Subcutaneous adipose tissue (tissue), 4 donors: Measurements from ENCODE around the gene FHOD3. TPM values are rescaled to one million over a fixed set of nuclear protein-coding genes. Genes with fewer than 3 reads are reported as not detected.

Experiments
- CTCF ChIP-seq: fragments of 450-650 bp; IDR thresholded peaks from one replicate; pipeline ENCODE4 v1.5.1; 2016; ENCODE audit warnings: low read depth, mild to moderate bottlenecking, control low read depth, antibody characterized with exemption, moderate library complexity
- total RNA-seq, 4 donors: library from RNA; depleted of rRNA; stranded (reverse); fragments of >200 nt; gene quantifications; one replicate each; pipeline ENCODE4 v1.1.0, GENCODE V29; 2016

Gene FHOD3
- total RNA-seq, 4 donors from 2014 or later: 1.5 to 5.4 (median 3.3) TPM

DNA sequence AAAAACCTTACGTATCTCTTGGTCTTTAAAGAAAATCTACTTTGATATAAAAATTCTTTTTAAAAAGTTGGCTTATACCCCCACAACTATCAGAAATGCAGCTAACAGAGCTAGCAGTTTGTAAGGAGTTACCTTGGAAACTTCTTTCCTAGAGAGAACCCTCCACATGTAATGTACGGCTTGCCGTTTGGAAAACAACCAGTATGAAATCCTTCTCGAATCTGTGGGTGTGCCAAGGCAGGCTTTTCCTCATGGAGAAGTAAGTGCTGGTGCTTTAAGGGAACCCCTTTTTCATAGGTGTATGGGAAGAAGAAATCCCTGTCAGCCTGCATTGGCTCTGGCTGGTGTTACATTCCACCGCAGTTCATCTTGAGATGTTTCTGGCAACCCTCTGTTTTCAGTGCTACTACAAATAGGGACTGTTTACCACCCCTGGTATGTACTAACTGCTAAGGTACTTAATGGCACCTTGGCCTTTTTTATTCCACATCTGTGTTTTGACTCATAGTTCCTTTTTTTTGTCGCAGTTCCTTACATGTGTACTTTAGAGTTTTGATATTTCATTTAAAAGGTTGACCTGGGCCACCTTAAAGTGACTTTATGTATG lies 248.4 kb downstream of the FHOD3 start:
- no peak for TF ChIP-seq CTCF

DNA sequence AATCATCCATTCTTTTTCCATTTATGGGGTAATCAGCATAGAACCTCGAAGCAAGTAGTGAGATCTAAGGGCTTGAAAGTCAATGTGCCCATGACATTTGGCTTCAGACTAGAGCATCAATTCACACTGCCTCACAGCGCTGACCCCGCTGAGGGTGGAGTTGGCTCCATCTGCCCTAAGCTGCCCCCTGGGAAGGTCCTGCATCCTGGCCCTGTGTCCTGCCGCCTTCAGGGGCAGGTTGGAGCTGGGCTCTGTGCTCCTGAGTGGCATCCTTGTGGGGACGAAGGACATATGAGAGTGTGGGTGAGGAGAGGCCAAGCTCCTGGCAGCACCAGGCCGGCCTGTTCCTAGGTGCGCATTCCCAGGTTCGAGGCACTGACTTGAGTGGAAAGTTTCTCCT lies 249.4 kb downstream of the FHOD3 start:
- TF ChIP-seq CTCF: no peak

GRCh38 chr18:36547544-36547943 lies 250.0 kb downstream of the FHOD3 start:
- no peak for TF ChIP-seq CTCF

- no peak for TF ChIP-seq CTCF
Observed at GRCh38 chr18:36558234-36558633, 260.7 kb downstream of the FHOD3 start.

DNA sequence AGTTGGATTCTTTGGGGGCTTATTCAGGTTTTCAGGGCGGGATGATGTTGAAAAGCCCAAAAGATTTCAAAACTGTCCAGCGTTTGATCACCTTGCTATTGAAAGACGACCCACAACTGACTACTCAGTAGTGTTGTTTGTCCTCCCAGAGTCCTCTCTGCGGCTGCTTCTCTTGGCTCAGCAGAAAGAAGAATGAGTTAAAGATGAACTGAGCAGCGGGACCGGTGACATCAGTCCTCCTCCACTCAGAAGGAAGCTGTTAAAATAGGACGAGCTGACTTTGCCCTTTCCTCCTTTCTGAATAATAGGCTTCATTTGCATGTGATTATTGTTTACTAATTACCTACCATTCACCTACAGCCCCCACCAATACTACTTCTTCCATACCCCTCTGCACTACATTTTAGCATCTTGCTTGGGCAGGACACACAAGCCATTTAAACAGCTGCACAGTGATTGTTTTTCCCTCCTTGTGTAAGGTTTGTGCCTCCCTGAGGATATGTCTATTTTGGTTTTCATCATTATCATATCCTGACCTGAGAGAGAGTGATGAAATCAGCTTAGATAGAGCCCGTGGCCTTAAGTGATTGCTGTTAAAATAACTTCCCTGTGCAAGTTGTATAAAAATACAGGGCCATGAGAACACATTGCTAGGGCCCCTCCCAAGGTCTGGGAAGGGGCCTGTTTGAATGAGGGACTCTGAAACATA lies 261.8 kb downstream of the FHOD3 start:
- TF ChIP-seq CTCF: no peak

DNA sequence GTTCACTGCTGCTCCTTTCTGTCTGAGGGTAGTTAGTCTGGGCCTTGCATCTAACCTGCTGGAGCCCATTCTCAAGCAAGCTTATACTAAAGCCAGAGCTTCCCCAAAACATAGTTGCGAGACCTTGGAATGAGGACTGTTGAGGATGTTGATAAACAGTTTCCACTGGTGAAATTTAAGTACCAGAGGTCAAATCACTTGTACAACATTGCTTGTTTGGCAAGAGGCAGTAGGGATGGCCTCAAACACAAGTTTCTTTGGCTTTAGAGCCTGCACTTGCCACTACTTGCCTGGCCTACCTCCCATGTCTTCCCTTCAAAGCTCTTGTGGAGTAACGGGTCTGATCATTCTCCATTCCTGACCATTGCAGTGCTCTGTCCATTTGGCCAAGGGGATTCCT lies 262.7 kb downstream of the FHOD3 start:
- no peak for TF ChIP-seq CTCF

DNA sequence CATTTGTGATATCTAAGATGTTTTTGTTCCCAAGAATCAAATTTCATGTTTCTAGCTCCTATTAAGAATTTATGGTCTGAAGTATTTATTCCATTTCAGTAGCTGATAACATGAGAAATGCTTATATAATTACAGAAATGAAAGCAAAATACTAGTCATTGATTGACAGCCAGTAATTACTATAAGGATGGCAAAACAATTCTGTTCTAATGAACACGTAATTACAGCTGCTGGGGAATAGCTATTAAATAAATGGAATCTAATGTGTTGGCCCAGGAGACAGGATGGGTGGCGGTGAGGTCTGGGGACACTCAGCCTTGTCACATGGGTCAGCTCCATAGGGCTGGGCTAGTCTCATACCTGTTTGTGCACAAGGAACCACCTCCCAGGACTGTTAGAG lies 263.5 kb downstream of the FHOD3 start:
- TF ChIP-seq CTCF: no peak
